D721Med (cell line): ENCODE results near the gene NKD1.

Experiments used
- DNase-seq: peaks from one replicate; pipeline ENCODE4 v3.0.0; 2011; ENCODE audit warnings: low spot score; ENCODE audit not compliant: insufficient read length
- FAIRE-seq: peaks from 2 replicates; lab custom pipeline; 2011; peaks lifted over from hg19 to GRCh38; lab: Jason Lieb, UNC
- CTCF ChIP-seq: IDR thresholded peaks from 2 replicates; pipeline ENCODE4 v1.5.1; 2012; ENCODE audit warnings: mild to moderate bottlenecking, control low read depth; ENCODE audit not compliant: insufficient read depth; ENCODE audit errors: missing control alignments

The NKD1 gene

DNA sequence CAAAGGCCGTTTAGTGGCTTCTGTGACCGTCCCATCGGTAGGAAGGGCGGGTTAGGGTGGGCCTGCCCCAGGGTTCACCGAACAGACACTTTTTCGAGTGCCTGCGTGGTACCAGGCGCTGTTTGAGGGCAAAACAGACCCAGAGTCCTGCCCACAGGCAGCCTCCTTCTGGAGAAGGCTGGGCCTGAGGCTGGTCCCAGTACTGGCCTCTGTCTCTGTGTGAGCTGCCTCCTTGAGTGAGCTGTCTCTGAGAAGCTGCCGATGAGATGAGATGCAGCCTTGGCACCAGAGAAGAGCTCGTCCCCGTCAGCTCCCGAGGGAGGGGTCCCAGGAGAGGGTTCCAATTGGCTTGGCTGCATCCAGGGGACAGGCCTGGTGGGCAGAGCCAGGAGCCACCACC lies 53.1 kb downstream of the NKD1 start:
- TF ChIP-seq CTCF: no peak
- FAIRE-seq: no peak

GRCh38 chr16:50602126-50602525 lies 53.9 kb downstream of the NKD1 start:
- no peak for DNase-seq
- no peak for FAIRE-seq
- no peak for TF ChIP-seq CTCF

More for the DNA sequence above, 53.1 kb downstream of the NKD1 start:
- DNase-seq: no peak

- no peak for TF ChIP-seq CTCF
- DNase-seq (no peak), FAIRE-seq (no peak)
These were observed 54.5 kb downstream of the NKD1 start for GRCh38 chr16:50602531-50603205.

GRCh38 chr16:50603206-50604064 lies 55.2 kb downstream of the NKD1 start:
- no peak for TF ChIP-seq CTCF
- FAIRE-seq (no peak), DNase-seq (no peak)

GRCh38 chr16:50604065-50604418 lies 55.8 kb downstream of the NKD1 start:
- TF ChIP-seq CTCF: no peak
- FAIRE-seq (no peak), DNase-seq (no peak)

- TF ChIP-seq CTCF: no peak
- no peak for FAIRE-seq
These were observed 56.4 kb downstream of the NKD1 start for GRCh38 chr16:50604610-50605009.

More at GRCh38 chr16:50604610-50605009, 56.4 kb downstream of the NKD1 start:
- no peak for DNase-seq
